GM18507 (cell line): ENCODE results near the gene CIROP.

ENCODE experiments used
- DNase-seq: peaks from one replicate; pipeline ENCODE4 v3.0.0; 2011; ENCODE audit warnings: low read depth; ENCODE audit not compliant: insufficient read length; ENCODE audit errors: extremely low spot score
- FAIRE-seq: peaks from 2 replicates; lab custom pipeline; 2011; peaks lifted over from hg19 to GRCh38; lab: Jason Lieb, UNC

The CIROP gene

GRCh38 chr14:23099212-23099861 lies 5.5 kb downstream of the CIROP start:
- DNase-seq, result no peak
- FAIRE-seq, result no peak

- FAIRE-seq (no peak), DNase-seq (no peak)
These were observed 7.0 kb downstream of the CIROP start for GRCh38 chr14:23097786-23098185.

GRCh38 chr14:23095196-23096108 lies 9.3 kb downstream of the CIROP start, which contains the start of gene C14orf119:
C14orf119 (plus strand) TSS chr14:23095505; CDS start chr14:23097659, 2,154 bp downstream.
- FAIRE-seq (peak; percentile 98), DNase-seq (peak; percentile 96)

GRCh38 chr14:23094666-23095195 lies 10.1 kb downstream of the CIROP start, which contains the start of gene ACIN1:
ACIN1 (minus strand) TSS chr14:23095136; CDS start chr14:23095112, 24 bp downstream.
- no peak for FAIRE-seq
- DNase-seq, result peak; percentile 52

- peak; percentile 81 for FAIRE-seq
- DNase-seq, result no peak
These were observed 10.7 kb downstream of the CIROP start for GRCh38 chr14:23093991-23094665.

GRCh38 chr14:23093526-23093925 lies 11.3 kb downstream of the CIROP start:
- FAIRE-seq, result no peak
- no peak for DNase-seq

- FAIRE-seq, result no peak
- DNase-seq, result no peak
These were observed 11.7 kb downstream of the CIROP start for GRCh38 chr14:23093104-23093503.

GRCh38 chr14:23091294-23092225 lies 13.2 kb downstream of the CIROP start:
- DNase-seq, result no peak
- no peak for FAIRE-seq

GRCh38 chr14:23090254-23090636 lies 14.5 kb downstream of the CIROP start:
- FAIRE-seq (no peak), DNase-seq (no peak)

GRCh38 chr14:23089498-23090253 lies 15.1 kb downstream of the CIROP start:
- DNase-seq, result no peak

GRCh38 chr14:23086565-23086964 lies 18.2 kb downstream of the CIROP start:
- DNase-seq, result no peak
- no peak for FAIRE-seq

More at GRCh38 chr14:23089498-23090253, 15.1 kb downstream of the CIROP start:
- FAIRE-seq, result no peak

GRCh38 chr14:23085458-23085857 lies 19.3 kb downstream of the CIROP start:
- DNase-seq, result no peak
- FAIRE-seq, result no peak

GRCh38 chr14:23080474-23080873 lies 24.3 kb downstream of the CIROP start:
- FAIRE-seq (no peak), DNase-seq (no peak)

- FAIRE-seq (no peak), DNase-seq (no peak)
These were observed 25.1 kb downstream of the CIROP start for GRCh38 chr14:23079716-23080115.

GRCh38 chr14:23078692-23079116 lies 26.1 kb downstream of the CIROP start:
- DNase-seq (no peak), FAIRE-seq (no peak)

GRCh38 chr14:23077962-23078361 lies 26.8 kb downstream of the CIROP start:
- DNase-seq, result no peak
- no peak for FAIRE-seq

GRCh38 chr14:23076785-23077408 lies 27.9 kb downstream of the CIROP start:
- FAIRE-seq (peak; percentile 47), DNase-seq (no peak)

GRCh38 chr14:23074906-23075305 lies 29.9 kb downstream of the CIROP start:
- DNase-seq (no peak), FAIRE-seq (no peak)
